Immature natural killer cell (primary cell): ENCODE data around the gene NREP. TPM values are rescaled to one million over a fixed set of nuclear protein-coding genes. Genes with fewer than 3 reads are reported as not detected.
"Not testable (repeated sequence)": the region's sequence is repeated elsewhere in the genome, so short reads cannot be mapped to it uniquely, and the experiment has no call there.

Source experiments
- DNase-seq, 3 donors: peaks; one replicate each; pipeline ENCODE4 v3.0.0; 2022; ENCODE audit warnings: mixed read lengths in 1 of 3
- H3K27ac Mint-ChIP-seq, 6 donors: one replicate each; pipeline ENCODE4 v1.8.0; 2020; ENCODE audit warnings: mixed read lengths in 6 of 6, mild to moderate bottlenecking in 5 of 6, inconsistent platforms in 4 of 6, moderate library complexity in 3 of 6
- H3K27me3 Mint-ChIP-seq, 3 donors: one replicate each; pipeline ENCODE4 v1.8.0; 2020 to 2021; ENCODE audit warnings: low read depth in 3 of 3, mild to moderate bottlenecking in 3 of 3, mixed read lengths in 3 of 3, moderate library complexity in 3 of 3, inconsistent platforms in 1 of 3
- H3K36me3 Mint-ChIP-seq, 3 donors: one replicate each; pipeline ENCODE4 v1.8.0; 2020; ENCODE audit warnings: mixed read lengths in 3 of 3, inconsistent platforms in 2 of 3, mild to moderate bottlenecking in 2 of 3
- H3K4me1 Mint-ChIP-seq, 2 donors: one replicate each; pipeline ENCODE4 v1.8.0; 2020; ENCODE audit warnings: inconsistent platforms in 2 of 2, mild to moderate bottlenecking in 2 of 2, mixed read lengths in 2 of 2, moderate library complexity in 1 of 2
- H3K4me3 Mint-ChIP-seq, 5 donors: one replicate each; pipeline ENCODE4 v1.8.0; 2020; ENCODE audit warnings: mild to moderate bottlenecking in 5 of 5, mixed read lengths in 5 of 5, inconsistent platforms in 3 of 5, moderate library complexity in 3 of 5
- H3K9me3 Mint-ChIP-seq, 6 donors: one replicate each; pipeline ENCODE4 v1.8.0; 2020; ENCODE audit warnings: mild to moderate bottlenecking in 6 of 6, mixed read lengths in 6 of 6, inconsistent platforms in 4 of 6, moderate library complexity in 3 of 6
- polyA plus RNA-seq, 3 donors: library from polyadenylated mRNA; unstranded; fragments of 300-500 nt; fragmentation: Illumina TruSeq; gene quantifications; one replicate each; pipeline ENCODE4 v1.2.3, GENCODE V29; 2021

Gene NREP
- polyA plus RNA-seq, 3 donors from 2014 or later = 12.5 to 20.2 (median 17.6) TPM

GRCh38 chr5:111720333-111720890 lies 36.6 kb downstream of the NREP start:
- Mint-ChIP-seq H3K4me3 (no peak overlapping the region), H3K9me3 (peaks cover 0 to 5% (median 0%) of the 10 kb centered on the region in 6 donors), H3K36me3 (peaks cover 0 to 3% (median 0%) of the 10 kb centered on the region in 3 donors), H3K27ac (no peak overlapping the region), H3K27me3 (peaks cover 0 to 4% (median 1%) of the 10 kb centered on the region in 3 donors), H3K4me1 (no peaks in the 10 kb centered on the region)
- no peak for DNase-seq

GRCh38 chr5:111719773-111720172 lies 37.2 kb downstream of the NREP start:
- H3K4me3 Mint-ChIP-seq = no peak overlapping the region
- no peak overlapping the region for H3K27ac Mint-ChIP-seq

GRCh38 chr5:111716789-111717188 lies 40.2 kb downstream of the NREP start:
- DNase-seq, H3K4me1 Mint-ChIP-seq, H3K27ac Mint-ChIP-seq, H3K27me3 Mint-ChIP-seq, H3K4me3 Mint-ChIP-seq: not testable (repeated sequence)
- H3K36me3 Mint-ChIP-seq = peaks cover 0 to 13% (median 0%) of the 10 kb centered on the region in 3 donors
- peaks cover 9 to 27% (median 12%) of the 10 kb centered on the region in 6 donors for H3K9me3 Mint-ChIP-seq

More at GRCh38 chr5:111719773-111720172, 37.2 kb downstream of the NREP start:
- Mint-ChIP-seq H3K36me3 (peaks cover 0 to 3% (median 0%) of the 10 kb centered on the region in 3 donors), H3K4me1 (no peaks in the 10 kb centered on the region), H3K27me3 (peaks cover 0 to 4% (median 3%) of the 10 kb centered on the region in 3 donors), H3K9me3 (peaks cover 0 to 6% (median 0%) of the 10 kb centered on the region in 6 donors)
- DNase-seq = no peak

GRCh38 chr5:111707630-111708164 lies 49.3 kb downstream of the NREP start:
- Mint-ChIP-seq H3K4me1 (peaks cover 14 to 27% of the 10 kb centered on the region in 2 donors), H3K4me3 (no peak overlapping the region), H3K27ac (no peak overlapping the region), H3K36me3 (no peaks in the 10 kb centered on the region), H3K27me3 (peaks cover 0 to 2% (median 1%) of the 10 kb centered on the region in 3 donors), H3K9me3 (peaks cover 0 to 10% (median 9%) of the 10 kb centered on the region in 6 donors)
- no peak for DNase-seq

- Mint-ChIP-seq H3K9me3 (peaks cover 0 to 1% (median 0%) of the 10 kb centered on the region in 6 donors), H3K4me3 (no peak overlapping the region), H3K4me1 (peaks cover 14 to 30% of the 10 kb centered on the region in 2 donors)
These were observed 50.6 kb downstream of the NREP start for GRCh38 chr5:111706345-111706744.

GRCh38 chr5:111704452-111705085 lies 52.4 kb downstream of the NREP start:
- peak overlapping the region in 2 of 6 donors; percentile 46 to 59 for H3K27ac Mint-ChIP-seq
- H3K27me3 Mint-ChIP-seq = peaks cover 0 to 2% (median 0%) of the 10 kb centered on the region in 3 donors
- H3K9me3 Mint-ChIP-seq = no peaks in the 10 kb centered on the region
- H3K4me3 Mint-ChIP-seq = peak overlapping the region in 2 of 5 donors; percentile 2 to 38
- peak in 1 of 3 donors; percentile 16 for DNase-seq
- peaks cover 14 to 30% of the 10 kb centered on the region in 2 donors for H3K4me1 Mint-ChIP-seq
- H3K36me3 Mint-ChIP-seq = no peaks in the 10 kb centered on the region

More at GRCh38 chr5:111706345-111706744, 50.6 kb downstream of the NREP start:
- Mint-ChIP-seq H3K36me3 (no peaks in the 10 kb centered on the region), H3K27ac (no peak overlapping the region), H3K27me3 (peaks cover 0 to 2% (median 1%) of the 10 kb centered on the region in 3 donors)
- DNase-seq = no peak

- Mint-ChIP-seq H3K27me3 (peaks cover 0 to 2% (median 0%) of the 10 kb centered on the region in 3 donors), H3K4me1 (peaks cover 14 to 30% of the 10 kb centered on the region in 2 donors), H3K27ac (peak overlapping the region in 1 of 6 donors; percentile 3), H3K9me3 (no peaks in the 10 kb centered on the region), H3K36me3 (no peaks in the 10 kb centered on the region), H3K4me3 (peak overlapping the region in 4 of 5 donors; percentile 6 to 48 (median 33))
- peak; percentile 2 to 19 (median 10) for DNase-seq
These were observed 53.3 kb downstream of the NREP start for GRCh38 chr5:111703662-111704061.

- DNase-seq = no peak
- H3K9me3 Mint-ChIP-seq = no peaks in the 10 kb centered on the region
- no peak overlapping the region for H3K4me3 Mint-ChIP-seq
- no peaks in the 10 kb centered on the region for H3K36me3 Mint-ChIP-seq
- peaks cover 14 to 26% of the 10 kb centered on the region in 2 donors for H3K4me1 Mint-ChIP-seq
- no peak overlapping the region for H3K27ac Mint-ChIP-seq
- no peaks in the 10 kb centered on the region for H3K27me3 Mint-ChIP-seq
These were observed 57.0 kb downstream of the NREP start for GRCh38 chr5:111699976-111700375.

- H3K27ac Mint-ChIP-seq = no peak overlapping the region
These were observed 57.7 kb downstream of the NREP start for GRCh38 chr5:111699324-111699723.

GRCh38 chr5:111697881-111698757 lies 58.9 kb downstream of the NREP start:
- Mint-ChIP-seq H3K27ac (no peak overlapping the region), H3K4me3 (no peak overlapping the region), H3K27me3 (no peaks in the 10 kb centered on the region), H3K36me3 (no peaks in the 10 kb centered on the region), H3K4me1 (peaks cover 0 to 7% of the 10 kb centered on the region in 2 donors), H3K9me3 (no peaks in the 10 kb centered on the region)
- no peak for DNase-seq

More at GRCh38 chr5:111699324-111699723, 57.7 kb downstream of the NREP start:
- no peaks in the 10 kb centered on the region for H3K36me3 Mint-ChIP-seq
- peaks cover 9 to 19% of the 10 kb centered on the region in 2 donors for H3K4me1 Mint-ChIP-seq
- no peak overlapping the region for H3K4me3 Mint-ChIP-seq
- no peaks in the 10 kb centered on the region for H3K27me3 Mint-ChIP-seq
- DNase-seq = no peak
- H3K9me3 Mint-ChIP-seq = no peaks in the 10 kb centered on the region

- no peak overlapping the region for H3K4me3 Mint-ChIP-seq
- H3K9me3 Mint-ChIP-seq = no peaks in the 10 kb centered on the region
- no peak overlapping the region for H3K27ac Mint-ChIP-seq
- H3K36me3 Mint-ChIP-seq = no peaks in the 10 kb centered on the region
- no peak for DNase-seq
- no peaks in the 10 kb centered on the region for H3K4me1 Mint-ChIP-seq
- no peaks in the 10 kb centered on the region for H3K27me3 Mint-ChIP-seq
These were observed 59.8 kb downstream of the NREP start for GRCh38 chr5:111697215-111697614.

GRCh38 chr5:111695991-111696390 lies 61.0 kb downstream of the NREP start:
- DNase-seq = no peak
- Mint-ChIP-seq H3K4me1 (no peaks in the 10 kb centered on the region), H3K9me3 (no peaks in the 10 kb centered on the region), H3K4me3 (no peak overlapping the region), H3K27me3 (no peaks in the 10 kb centered on the region), H3K27ac (no peak overlapping the region), H3K36me3 (no peaks in the 10 kb centered on the region)

- Mint-ChIP-seq H3K27ac (no peak overlapping the region), H3K36me3 (no peaks in the 10 kb centered on the region), H3K4me3 (no peak overlapping the region)
These were observed 62.9 kb downstream of the NREP start for GRCh38 chr5:111694133-111694532.

More at GRCh38 chr5:111694133-111694532, 62.9 kb downstream of the NREP start:
- H3K27me3 Mint-ChIP-seq = no peaks in the 10 kb centered on the region
- H3K9me3 Mint-ChIP-seq = no peaks in the 10 kb centered on the region
- DNase-seq = no peak
- no peaks in the 10 kb centered on the region for H3K4me1 Mint-ChIP-seq
